Skeletal muscle cell (primary cell): ENCODE results near the gene INTS11.

Experiments used
- DNase-seq: peaks from one replicate; pipeline ENCODE4 v3.0.0-alpha.2; 2010; ENCODE audit warnings: low read depth
- H3K4me3 ChIP-seq: 2 replicates; pipeline ENCODE4 v1.5.1; 2011; ENCODE audit warnings: low read depth, mild to moderate bottlenecking, control low read depth, low read length, moderate library complexity

Gene INTS11

DNA sequence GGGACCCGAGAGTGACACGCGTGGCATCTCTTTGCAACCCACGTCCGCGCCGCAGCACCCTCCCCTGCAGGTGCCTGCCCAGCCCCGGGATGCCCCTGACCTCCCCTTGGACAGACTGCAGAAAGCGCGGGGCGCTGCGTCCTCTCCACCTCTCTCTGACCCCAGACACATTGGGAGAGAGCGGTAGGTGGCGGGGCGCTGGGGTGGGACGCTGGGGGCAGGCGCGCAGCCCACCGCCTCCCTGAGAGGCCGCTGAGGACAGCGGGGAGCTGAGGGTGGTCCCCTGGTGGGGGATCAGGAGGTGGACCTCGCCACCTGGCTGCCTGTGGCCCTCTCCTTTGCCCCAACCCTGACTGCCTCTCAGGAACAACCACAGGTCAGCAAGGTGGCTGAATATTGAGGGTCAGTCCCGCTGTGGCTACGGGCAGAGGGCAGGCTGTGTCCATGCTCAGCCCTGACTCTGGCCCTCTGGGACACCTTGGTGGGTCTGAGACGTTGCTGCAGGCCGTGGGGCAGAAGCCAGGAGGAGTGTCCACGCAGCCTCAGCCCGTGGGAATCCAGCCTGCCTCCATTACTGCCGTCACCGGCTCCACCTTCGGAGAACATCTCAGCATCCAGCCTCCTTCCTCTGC is 50.0 kb downstream of the INTS11 start:
- H3K4me3 ChIP-seq, result peak overlapping the region; percentile 62
- DNase-seq, result no peak

DNA sequence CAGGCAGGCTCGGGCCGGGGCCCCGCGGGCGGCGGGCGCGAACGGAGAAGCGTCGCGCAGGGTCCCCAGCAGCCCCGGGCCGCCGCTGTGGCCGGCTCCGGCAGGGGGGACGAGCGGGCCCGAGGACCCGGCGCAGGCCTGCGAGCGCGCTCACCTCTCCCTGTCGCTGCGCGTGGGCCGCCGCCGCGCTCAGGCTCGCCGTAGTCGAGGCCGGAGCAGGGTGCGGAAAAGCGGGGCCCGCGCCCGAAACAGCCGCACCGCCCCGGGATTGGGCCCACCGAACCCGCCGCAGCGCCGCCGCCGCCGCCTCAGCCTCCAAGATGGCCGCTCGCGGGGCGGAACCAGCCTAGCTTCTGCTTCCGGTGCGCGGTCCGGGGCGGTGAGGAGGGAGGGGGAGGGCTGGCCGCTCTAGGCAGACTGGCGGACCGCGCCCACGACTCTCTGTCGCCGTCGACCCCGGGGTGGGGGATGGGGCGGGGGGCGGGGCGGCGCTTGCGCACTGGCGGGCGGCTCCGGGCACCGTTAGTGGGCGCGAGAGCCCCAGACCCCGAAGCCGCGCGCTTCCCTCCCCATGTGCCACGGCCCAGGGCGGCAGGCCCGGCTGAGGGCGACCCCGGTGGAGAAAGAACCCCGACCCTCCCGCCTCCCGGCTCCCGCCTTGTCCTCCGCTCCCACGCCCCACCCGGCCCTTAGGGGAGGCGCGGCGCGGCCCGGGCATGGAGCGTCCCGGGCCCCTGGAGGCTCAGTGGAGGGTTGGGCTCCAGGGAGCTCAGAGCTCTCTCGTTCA is 50.8 kb downstream of the INTS11 start, which contains the start of gene UBE2J2:
Gene UBE2J2 (minus strand): TSS at position 343 of the 787 bp plus-strand sequence. CDS start 5,862 bp downstream, outside the sequence.
- peak; percentile 74 for DNase-seq

DNA sequence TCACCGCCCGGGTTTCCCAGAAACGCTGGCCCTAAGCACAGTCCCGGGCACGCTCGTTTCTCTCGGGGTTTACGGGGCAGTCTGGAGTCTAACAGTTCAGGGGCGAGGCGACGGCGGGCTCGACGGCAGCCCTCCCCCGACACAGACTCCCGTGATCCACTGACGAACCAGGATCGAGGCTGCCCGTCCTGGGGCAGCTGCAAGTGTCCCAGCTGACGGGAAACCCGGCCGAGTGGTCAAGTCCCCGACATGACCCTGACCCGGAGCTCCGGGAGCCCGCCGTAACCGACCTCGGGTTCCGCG is 51.3 kb downstream of the INTS11 start:
- H3K4me3 ChIP-seq, result peak overlapping the region; percentile 62
- DNase-seq, result no peak

More for the DNA sequence above, 50.8 kb downstream of the INTS11 start, which contains the start of gene UBE2J2:
- peak within 1 kb of the TSS; percentile 62 for H3K4me3 ChIP-seq

DNA sequence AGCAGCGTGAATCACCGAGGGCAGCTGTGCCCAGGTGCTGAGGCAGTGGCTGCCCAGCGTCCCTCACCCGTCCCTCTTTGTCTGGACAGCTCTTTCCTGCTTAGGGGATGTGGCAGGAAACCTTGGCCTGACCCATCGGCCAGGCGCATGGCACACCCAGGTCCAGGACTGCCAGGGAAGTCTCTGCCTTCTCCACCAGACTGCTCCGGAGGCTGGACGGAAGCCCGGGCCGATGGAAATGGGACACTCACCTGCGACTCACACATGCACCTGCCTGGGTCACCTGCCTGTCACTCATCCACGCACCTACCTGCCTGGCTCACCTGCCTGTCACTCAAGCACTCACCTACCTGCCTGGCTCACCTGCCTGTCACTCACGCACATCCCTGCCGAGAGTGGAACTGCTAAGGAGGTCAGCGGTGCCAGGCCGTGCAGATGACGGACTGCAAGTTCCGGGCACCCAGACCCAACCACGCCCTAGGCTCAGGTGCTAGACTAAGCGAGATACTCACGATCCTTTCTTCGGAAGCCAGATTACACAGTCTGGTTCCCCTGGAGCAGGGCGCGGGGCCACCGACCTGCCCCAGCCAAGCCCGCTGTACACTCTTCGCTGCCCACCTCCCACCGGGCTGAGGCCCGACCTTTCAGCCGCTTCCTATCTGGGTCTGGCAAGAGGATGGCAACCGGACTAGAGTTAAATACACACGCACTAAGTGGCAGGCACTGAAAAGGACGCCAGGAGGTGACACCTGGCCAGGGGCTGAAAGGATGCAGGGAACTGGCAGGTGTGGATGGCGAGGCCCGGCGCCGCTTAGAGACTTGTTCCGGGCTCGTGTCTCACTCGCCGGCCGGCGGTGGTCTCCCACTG is 51.9 kb downstream of the INTS11 start:
- no peak for DNase-seq
- H3K4me3 ChIP-seq, result peak overlapping the region; percentile 62

DNA sequence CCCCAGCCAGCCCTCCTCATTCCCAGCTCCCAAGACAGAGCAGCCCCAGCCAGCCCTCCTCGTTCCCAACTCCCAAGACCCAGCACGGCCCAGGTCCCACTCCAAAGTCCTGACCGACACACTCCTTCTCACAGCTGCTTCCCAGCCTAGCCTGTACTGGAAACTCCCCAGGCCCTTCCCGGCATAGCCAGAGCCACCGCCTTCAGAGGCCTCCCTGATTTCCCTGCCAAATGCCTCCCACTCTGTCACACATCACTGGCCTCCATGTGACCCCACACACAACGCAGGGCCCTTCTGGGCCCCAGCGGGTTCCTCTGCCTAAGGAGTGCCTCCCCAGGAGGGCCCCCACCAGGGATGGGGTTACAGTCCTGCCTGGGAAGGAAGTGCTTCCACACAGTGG is 53.6 kb downstream of the INTS11 start:
- no peak overlapping the region for H3K4me3 ChIP-seq
- no peak for DNase-seq

DNA sequence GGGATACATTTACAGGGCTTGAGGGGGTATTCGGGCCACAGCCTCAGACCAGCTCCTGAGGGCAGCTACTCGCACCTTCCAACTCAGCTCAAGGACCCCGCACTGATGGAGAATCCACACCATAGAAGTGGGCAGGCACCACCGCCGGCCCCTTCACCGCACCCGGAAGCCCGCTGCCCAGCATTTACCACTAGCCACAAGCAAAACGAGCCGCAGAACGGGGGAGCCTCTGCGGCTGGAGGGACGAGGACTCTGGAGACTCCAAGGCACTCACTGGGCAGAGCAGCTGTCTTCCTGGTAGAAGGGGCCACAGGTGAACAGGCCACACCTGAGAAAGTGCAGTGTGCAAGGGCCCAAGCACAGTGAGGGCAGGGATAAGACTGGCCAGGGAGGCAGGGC is 56.2 kb downstream of the INTS11 start:
- H3K4me3 ChIP-seq, result no peak overlapping the region
- DNase-seq, result no peak

DNA sequence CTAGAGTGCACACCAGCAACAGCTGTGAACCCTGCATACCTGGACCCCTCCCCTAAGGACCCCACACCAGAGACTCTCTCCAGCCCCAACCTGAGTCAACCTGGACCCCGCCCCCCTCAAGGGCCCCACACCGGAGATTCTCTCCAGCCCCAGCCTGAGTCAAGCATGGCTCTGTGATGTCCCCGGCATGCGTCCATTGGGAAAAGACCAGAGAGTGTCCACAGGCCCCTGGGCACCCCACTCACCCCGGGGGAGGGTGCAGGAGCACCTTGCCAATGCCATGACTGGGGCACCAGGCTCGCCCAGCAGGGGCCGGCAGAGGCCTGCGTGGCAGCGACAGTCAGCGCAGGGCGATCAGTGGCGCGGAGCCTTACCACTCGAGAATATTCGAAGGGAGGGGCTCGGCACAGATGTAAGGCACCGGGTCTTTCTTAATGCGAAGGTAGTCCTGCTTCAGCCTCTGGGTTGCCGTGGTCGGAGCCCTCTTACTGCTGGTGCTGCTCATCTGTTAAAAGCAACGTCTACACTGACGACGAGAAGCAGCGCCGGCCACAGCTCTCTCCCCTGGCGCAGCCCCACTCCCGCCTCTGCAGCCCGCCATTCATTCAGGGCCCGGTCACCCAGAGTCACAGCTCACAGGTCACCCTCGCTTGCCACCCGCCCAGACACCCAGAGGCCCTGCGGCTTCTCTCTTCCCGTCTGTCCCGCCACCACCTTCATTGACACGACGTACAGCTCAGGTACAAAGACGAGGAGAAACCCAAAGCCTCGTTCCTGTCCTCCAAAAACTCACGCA is 56.8 kb downstream of the INTS11 start:
- no peak overlapping the region for H3K4me3 ChIP-seq
- DNase-seq, result no peak

DNA sequence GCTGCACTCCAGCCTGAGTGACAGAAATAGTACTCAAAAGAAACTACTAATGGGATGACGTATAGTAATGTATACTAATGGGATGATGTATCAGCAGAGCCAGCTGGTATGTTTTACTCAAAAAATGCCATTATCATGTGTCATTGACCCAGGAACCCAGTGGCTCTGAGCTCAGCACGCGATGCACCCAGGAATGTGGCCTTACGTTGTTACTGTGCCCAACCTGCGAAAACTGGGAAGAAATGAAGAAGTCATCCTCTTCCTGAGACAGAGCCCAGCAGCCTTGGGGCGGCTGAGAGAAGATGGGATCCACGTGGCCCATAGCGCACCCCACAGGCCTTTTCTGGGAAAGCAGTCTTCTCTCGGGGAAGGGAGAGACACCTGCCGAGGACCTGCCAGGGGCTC is 59.6 kb downstream of the INTS11 start:
- DNase-seq, result peak; percentile 90
- no peak overlapping the region for H3K4me3 ChIP-seq

DNA sequence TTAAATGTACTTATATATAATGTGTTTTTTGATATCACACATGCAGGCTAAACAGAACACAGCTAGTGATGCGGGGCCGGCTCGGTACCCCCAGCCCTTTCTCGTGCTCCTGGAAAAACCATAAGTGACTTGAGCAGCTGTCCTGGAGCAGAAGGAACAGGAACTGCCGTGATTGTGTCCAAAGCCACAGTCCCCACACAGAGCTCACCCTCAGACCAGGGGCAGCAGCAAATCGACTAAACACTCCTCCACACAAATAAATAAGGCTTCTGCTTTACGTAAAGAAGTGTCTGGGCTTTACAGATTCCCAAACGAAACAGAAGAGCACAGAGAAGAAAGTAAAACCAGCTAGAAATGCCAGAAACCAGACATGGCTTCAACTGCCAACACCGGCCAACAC is 60.4 kb downstream of the INTS11 start:
- H3K4me3 ChIP-seq, result no peak overlapping the region
- no peak for DNase-seq

DNA sequence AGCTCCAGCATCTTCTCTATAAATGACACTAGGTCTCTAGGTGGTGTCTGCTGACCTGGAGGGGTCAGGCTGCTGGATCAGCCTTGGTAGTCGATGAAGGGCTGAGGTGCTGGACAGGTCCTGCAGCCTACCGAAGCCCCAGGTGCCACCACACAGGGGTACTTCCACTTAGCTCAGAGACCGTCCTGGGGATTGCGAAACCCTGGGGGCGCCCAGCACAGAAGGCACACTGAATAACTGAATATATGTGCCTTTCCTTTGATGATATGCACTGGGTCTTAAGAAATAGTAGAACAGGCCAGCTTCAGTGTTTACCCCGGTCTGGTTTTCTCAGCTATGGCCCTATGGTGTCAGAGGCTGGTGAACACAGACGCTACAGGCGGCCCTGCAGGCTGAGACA is 61.7 kb downstream of the INTS11 start:
- H3K4me3 ChIP-seq, result no peak overlapping the region
- DNase-seq, result no peak

DNA sequence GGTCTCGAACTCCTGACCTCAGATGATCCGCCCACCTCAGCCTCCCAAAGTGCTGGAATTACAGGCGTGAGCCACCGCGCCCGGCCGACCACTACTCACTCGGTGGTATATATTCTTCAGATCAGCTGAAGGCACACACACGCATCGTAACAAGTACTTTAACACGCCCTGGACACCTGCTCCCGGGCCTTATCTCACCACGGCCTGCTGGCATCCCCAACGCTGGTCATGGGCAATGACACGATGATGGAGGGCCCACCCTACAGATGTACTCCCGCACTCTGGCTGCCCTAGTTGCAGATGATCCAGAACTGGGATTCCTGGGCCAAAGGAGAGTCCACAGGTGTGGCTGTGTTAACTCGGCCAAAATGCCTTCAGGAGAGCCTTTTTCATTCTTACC is 62.4 kb downstream of the INTS11 start:
- DNase-seq, result no peak
- no peak overlapping the region for H3K4me3 ChIP-seq
